Effector memory CD4-positive, alpha-beta T cell (primary cell): ENCODE results near the gene EHMT2.
"Not testable (repeated sequence)": the region's sequence is repeated elsewhere in the genome, so short reads cannot be mapped to it uniquely, and the experiment has no call there.

ENCODE experiments used
- DNase-seq, 3 donors: peaks; one replicate each; pipeline ENCODE4 v3.0.0-alpha.2; 2020
- H3K27ac ChIP-seq: 2 replicates; pipeline ENCODE4 v1.7.0; 2013; ENCODE audit warnings: mild to moderate bottlenecking, low read length, moderate library complexity; ENCODE audit not compliant: insufficient read depth, poor library complexity, severe bottlenecking
- H3K27me3 ChIP-seq: replicated peaks from 2 replicates; pipeline ENCODE4 v1.7.0; 2013; ENCODE audit warnings: mild to moderate bottlenecking, low read length; ENCODE audit not compliant: insufficient read depth, control insufficient read depth, poor library complexity, severe bottlenecking
- H3K36me3 ChIP-seq: 2 replicates; pipeline ENCODE4 v1.7.0; 2013; ENCODE audit warnings: mild to moderate bottlenecking, low read length, moderate library complexity; ENCODE audit not compliant: control insufficient read depth, insufficient read depth
- H3K4me1 ChIP-seq: 2 replicates; pipeline ENCODE4 v1.7.0; 2013; ENCODE audit warnings: low read length, mild to moderate bottlenecking; ENCODE audit not compliant: control insufficient read depth, insufficient read depth, poor library complexity, severe bottlenecking
- H3K4me3 ChIP-seq: 2 replicates; pipeline ENCODE4 v1.7.0; 2013; ENCODE audit warnings: low read length, low read depth, mild to moderate bottlenecking; ENCODE audit not compliant: insufficient read depth, poor library complexity, severe bottlenecking
- H3K9me3 ChIP-seq: 2 replicates; pipeline ENCODE4 v1.7.0; 2013; ENCODE audit warnings: mild to moderate bottlenecking, low read length, moderate library complexity; ENCODE audit not compliant: control insufficient read depth

The EHMT2 gene

GRCh38 chr6:31933537-31933936 lies 36.0 kb upstream of the EHMT2 start:
- Histone ChIP-seq H3K9me3 (no peaks in the 10 kb centered on the region), H3K4me3 (no peak overlapping the region), H3K27me3 (no peaks in the 10 kb centered on the region), H3K36me3 (no peaks in the 10 kb centered on the region), H3K4me1 (no peaks in the 10 kb centered on the region), H3K27ac (no peak overlapping the region)
- DNase-seq, result no peak

- H3K27ac ChIP-seq, H3K4me3 ChIP-seq, H3K36me3 ChIP-seq, H3K4me1 ChIP-seq, DNase-seq, H3K9me3 ChIP-seq, H3K27me3 ChIP-seq: not testable (repeated sequence)
Measured at GRCh38 chr6:31932137-31932536, 34.6 kb upstream of the EHMT2 start.

GRCh38 chr6:31930962-31931361 lies 33.5 kb upstream of the EHMT2 start:
- no peaks in the 10 kb centered on the region for H3K27me3 ChIP-seq

GRCh38 chr6:31928672-31928939 lies 31.1 kb upstream of the EHMT2 start:
- no peaks in the 10 kb centered on the region for H3K27me3 ChIP-seq
- no peaks in the 10 kb centered on the region for H3K4me1 ChIP-seq
- H3K27ac ChIP-seq, result no peak overlapping the region
- no peak overlapping the region for H3K4me3 ChIP-seq
- no peaks in the 10 kb centered on the region for H3K36me3 ChIP-seq
- no peak for DNase-seq
- H3K9me3 ChIP-seq, result no peaks in the 10 kb centered on the region

More at GRCh38 chr6:31930962-31931361, 33.5 kb upstream of the EHMT2 start:
- H3K27ac ChIP-seq, result no peak overlapping the region
- no peaks in the 10 kb centered on the region for H3K36me3 ChIP-seq
- no peaks in the 10 kb centered on the region for H3K9me3 ChIP-seq
- H3K4me3 ChIP-seq, result no peak overlapping the region
- no peak for DNase-seq
- no peaks in the 10 kb centered on the region for H3K4me1 ChIP-seq

GRCh38 chr6:31927863-31928671 lies 30.6 kb upstream of the EHMT2 start:
- no peaks in the 10 kb centered on the region for H3K27me3 ChIP-seq
- H3K36me3 ChIP-seq, result no peaks in the 10 kb centered on the region
- H3K4me3 ChIP-seq, result no peak overlapping the region
- DNase-seq, result no peak
- H3K27ac ChIP-seq, result no peak overlapping the region
- H3K4me1 ChIP-seq, result no peaks in the 10 kb centered on the region
- H3K9me3 ChIP-seq, result no peaks in the 10 kb centered on the region

GRCh38 chr6:31927242-31927862 lies 29.9 kb upstream of the EHMT2 start, which contains the start of gene C2:
Gene C2 (plus strand): TSS chr6:31927717. CDS start chr6:31927753, 36 bp downstream.
- Histone ChIP-seq H3K36me3 (no peaks in the 10 kb centered on the region), H3K4me3 (no peak within 1 kb of the TSS), H3K9me3 (no peaks in the 10 kb centered on the region), H3K4me1 (no peaks in the 10 kb centered on the region), H3K27me3 (no peaks in the 10 kb centered on the region), H3K27ac (no peak within 1 kb of the TSS)
- no peak for DNase-seq

GRCh38 chr6:31922942-31923341 lies 25.4 kb upstream of the EHMT2 start:
- Histone ChIP-seq H3K27me3 (no peaks in the 10 kb centered on the region), H3K4me3 (no peak overlapping the region)
- DNase-seq, result no peak

GRCh38 chr6:31920811-31921210 lies 23.3 kb upstream of the EHMT2 start:
- H3K27ac ChIP-seq, result no peak overlapping the region
- H3K36me3 ChIP-seq, result no peaks in the 10 kb centered on the region
- H3K4me3 ChIP-seq, result no peak overlapping the region
- DNase-seq, result no peak
- no peaks in the 10 kb centered on the region for H3K27me3 ChIP-seq
- no peaks in the 10 kb centered on the region for H3K4me1 ChIP-seq
- H3K9me3 ChIP-seq, result no peaks in the 10 kb centered on the region

More at GRCh38 chr6:31922942-31923341, 25.4 kb upstream of the EHMT2 start:
- H3K36me3 ChIP-seq, result no peaks in the 10 kb centered on the region
- no peak overlapping the region for H3K27ac ChIP-seq
- no peaks in the 10 kb centered on the region for H3K4me1 ChIP-seq
- no peaks in the 10 kb centered on the region for H3K9me3 ChIP-seq

- no peaks in the 10 kb centered on the region for H3K4me1 ChIP-seq
- DNase-seq, result no peak
- no peaks in the 10 kb centered on the region for H3K27me3 ChIP-seq
- H3K36me3 ChIP-seq, result no peaks in the 10 kb centered on the region
- H3K9me3 ChIP-seq, result no peaks in the 10 kb centered on the region
- H3K27ac ChIP-seq, result no peak overlapping the region
- no peak overlapping the region for H3K4me3 ChIP-seq
Measured at GRCh38 chr6:31919624-31920303, 22.3 kb upstream of the EHMT2 start.
